Loucy (cell line): ENCODE measurements around the gene BANF2.

Experiments used
- H2AFZ ChIP-seq: fragments of 200-600 bp; sonication (generic); 2 replicates; pipeline ENCODE4 v1.6.0; 2016; ENCODE audit warnings: antibody characterized with exemption, mild to moderate bottlenecking, low read length, moderate library complexity
- H3F3A ChIP-seq: fragments of 200-600 bp; 2 replicates; pipeline ENCODE4 v1.6.0; 2016; ENCODE audit warnings: antibody characterized with exemption, low read depth, mild to moderate bottlenecking
- H3K27me3 ChIP-seq: fragments of 200-600 bp; sonication (generic); 2 replicates; pipeline ENCODE4 v1.6.1; 2014; ENCODE audit warnings: low read length, mild to moderate bottlenecking; ENCODE audit not compliant: insufficient read depth, poor library complexity, severe bottlenecking
- H3K36me3 ChIP-seq: fragments of 200-600 bp; sonication (generic); 2 replicates; pipeline ENCODE4 v1.6.1; 2016; ENCODE audit warnings: low read length; ENCODE audit not compliant: insufficient read depth
- H3K4me1 ChIP-seq: fragments of 200-600 bp; sonication (generic); 2 replicates; pipeline ENCODE4 v1.5.1; 2014; ENCODE audit warnings: low read length, mild to moderate bottlenecking; ENCODE audit not compliant: insufficient read depth, poor library complexity, severe bottlenecking
- H3K4me2 ChIP-seq: fragments of 200-600 bp; sonication (generic); 2 replicates; pipeline ENCODE4 v1.6.0; 2014; ENCODE audit warnings: antibody characterized with exemption, low read length, low read depth, mild to moderate bottlenecking; ENCODE audit not compliant: poor library complexity, severe bottlenecking
- H3K4me3 ChIP-seq: fragments of 200-600 bp; sonication (generic); 2 replicates; pipeline ENCODE4 v1.5.1; 2014; ENCODE audit warnings: low read length, mild to moderate bottlenecking, mixed read lengths; ENCODE audit not compliant: poor library complexity, severe bottlenecking
- H3K79me2 ChIP-seq: fragments of 200-600 bp; sonication (generic); 2 replicates; pipeline ENCODE4 v1.6.1; 2014; ENCODE audit warnings: low read length; ENCODE audit not compliant: insufficient read depth
- H3K9ac ChIP-seq: fragments of 200-600 bp; sonication (generic); 2 replicates; pipeline ENCODE4 v1.6.0; 2014; ENCODE audit warnings: mild to moderate bottlenecking, low read depth, low read length, moderate library complexity; ENCODE audit not compliant: poor library complexity, severe bottlenecking
- H3K9me2 ChIP-seq: fragments of 200-600 bp; sonication (generic); replicated peaks from 2 replicates; pipeline ENCODE4 v1.6.1; 2016; ENCODE audit warnings: low read depth, low read length, mixed read lengths
- H3K9me3 ChIP-seq: fragments of 200-600 bp; sonication (generic); 2 replicates; pipeline ENCODE4 v1.6.1; 2014; ENCODE audit warnings: mild to moderate bottlenecking, antibody characterized with exemption, low read length, low read depth; ENCODE audit not compliant: insufficient read depth
- H4K20me1 ChIP-seq: fragments of 200-600 bp; sonication (generic); 2 replicates; pipeline ENCODE4 v1.6.0; 2014; ENCODE audit warnings: antibody characterized with exemption, low read length, mild to moderate bottlenecking; ENCODE audit not compliant: insufficient read depth, poor library complexity, severe bottlenecking
- EZH2phosphoT487 ChIP-seq: fragments of 200-600 bp; IDR thresholded peaks from 2 replicates; pipeline ENCODE4 v1.6.1; 2018; ENCODE audit warnings: antibody characterized with exemption, mild to moderate bottlenecking, moderate library complexity, borderline replicate concordance
- TF ChIP-seq, protein P1 (sequence below): fragments of 200-600 bp; sonication (generic); conservative IDR thresholded peaks from 2 replicates; pipeline ENCODE4 v1.5.1; 2014; ENCODE audit warnings: mild to moderate bottlenecking, antibody characterized with exemption, low read length

BANF2 gene

DNA sequence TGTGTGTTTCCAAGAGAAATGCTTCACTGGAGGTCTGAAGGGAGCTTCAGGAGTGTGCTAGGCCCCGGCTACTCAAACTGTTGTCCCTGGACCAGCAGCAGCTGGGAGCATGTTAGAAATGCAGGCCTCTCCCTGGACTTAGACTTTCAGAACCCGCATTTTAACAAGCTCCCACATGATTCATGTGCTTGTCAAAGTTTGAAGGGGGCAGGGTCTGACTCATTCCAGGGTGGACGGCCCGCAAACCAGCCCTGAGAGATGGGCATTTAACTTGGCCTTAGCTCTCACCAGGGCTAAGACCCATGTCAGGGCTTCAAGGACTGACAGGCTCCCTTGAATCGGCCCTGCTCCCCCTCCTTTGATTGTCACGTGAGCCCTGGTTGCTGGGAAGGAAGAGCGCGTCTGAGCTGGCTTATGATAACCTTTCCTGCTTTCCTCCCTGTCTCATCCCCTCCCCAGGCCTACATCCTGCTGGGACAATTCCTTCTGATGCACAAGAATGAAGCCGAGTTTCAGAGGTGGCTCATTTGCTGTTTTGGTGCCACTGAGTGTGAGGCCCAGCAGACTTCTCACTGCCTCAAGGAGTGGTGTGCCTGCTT lies 35.5 kb downstream of the BANF2 start:
- no peaks in the 10 kb centered on the region for H3K36me3 ChIP-seq
- no peaks in the 10 kb centered on the region for H3F3A ChIP-seq
- H3K9me2 ChIP-seq = no peaks in the 10 kb centered on the region
- TF ChIP-seq EZH2phosphoT487 = no peak
- TF ChIP-seq, protein P1, sequence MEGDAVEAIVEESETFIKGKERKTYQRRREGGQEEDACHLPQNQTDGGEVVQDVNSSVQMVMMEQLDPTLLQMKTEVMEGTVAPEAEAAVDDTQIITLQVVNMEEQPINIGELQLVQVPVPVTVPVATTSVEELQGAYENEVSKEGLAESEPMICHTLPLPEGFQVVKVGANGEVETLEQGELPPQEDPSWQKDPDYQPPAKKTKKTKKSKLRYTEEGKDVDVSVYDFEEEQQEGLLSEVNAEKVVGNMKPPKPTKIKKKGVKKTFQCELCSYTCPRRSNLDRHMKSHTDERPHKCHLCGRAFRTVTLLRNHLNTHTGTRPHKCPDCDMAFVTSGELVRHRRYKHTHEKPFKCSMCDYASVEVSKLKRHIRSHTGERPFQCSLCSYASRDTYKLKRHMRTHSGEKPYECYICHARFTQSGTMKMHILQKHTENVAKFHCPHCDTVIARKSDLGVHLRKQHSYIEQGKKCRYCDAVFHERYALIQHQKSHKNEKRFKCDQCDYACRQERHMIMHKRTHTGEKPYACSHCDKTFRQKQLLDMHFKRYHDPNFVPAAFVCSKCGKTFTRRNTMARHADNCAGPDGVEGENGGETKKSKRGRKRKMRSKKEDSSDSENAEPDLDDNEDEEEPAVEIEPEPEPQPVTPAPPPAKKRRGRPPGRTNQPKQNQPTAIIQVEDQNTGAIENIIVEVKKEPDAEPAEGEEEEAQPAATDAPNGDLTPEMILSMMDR = no peak
- no peak overlapping the region for H2AFZ ChIP-seq
- H3K27me3 ChIP-seq = no peaks in the 10 kb centered on the region
- no peaks in the 10 kb centered on the region for H3K4me1 ChIP-seq
- no peaks in the 10 kb centered on the region for H3K79me2 ChIP-seq
- no peak overlapping the region for H3K4me2 ChIP-seq
- no peaks in the 10 kb centered on the region for H4K20me1 ChIP-seq
- no peak overlapping the region for H3K9ac ChIP-seq
- H3K9me3 ChIP-seq = no peaks in the 10 kb centered on the region
- no peak overlapping the region for H3K4me3 ChIP-seq

DNA sequence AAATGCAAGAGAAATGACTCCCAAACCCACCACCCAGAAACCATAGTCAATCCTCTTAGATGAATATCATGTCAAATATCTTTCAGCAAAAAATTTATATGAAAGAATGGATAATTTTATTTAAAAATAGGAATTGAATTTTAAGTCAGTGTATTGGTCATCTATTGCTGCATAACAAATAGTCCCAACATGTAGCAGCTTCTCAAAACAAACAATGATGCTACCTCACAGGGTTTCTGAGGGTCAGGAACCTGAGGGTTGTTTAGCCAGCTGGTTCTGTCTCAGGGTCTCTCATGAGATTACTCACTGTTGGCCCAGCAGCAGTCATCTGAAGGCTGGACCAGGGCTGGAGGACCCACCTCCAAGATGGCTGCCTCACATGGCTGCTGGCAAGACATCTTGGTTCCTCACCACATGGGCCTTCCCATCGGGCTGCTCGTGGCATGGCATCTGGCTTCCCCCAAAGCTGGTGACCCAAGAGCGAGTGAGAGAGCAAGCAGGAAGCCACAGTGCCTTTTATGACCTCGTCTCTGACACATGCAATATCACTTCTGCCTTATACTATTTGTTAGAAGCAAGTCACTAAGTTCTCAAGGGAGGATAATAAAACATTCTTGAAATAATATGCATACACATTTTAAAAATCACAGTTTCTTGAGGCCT lies 36.3 kb downstream of the BANF2 start:
- no peaks in the 10 kb centered on the region for H3K36me3 ChIP-seq
- TF ChIP-seq, protein P1 = no peak
- no peak for TF ChIP-seq EZH2phosphoT487
- no peaks in the 10 kb centered on the region for H3K27me3 ChIP-seq
- H3K9ac ChIP-seq = no peak overlapping the region
- H3K79me2 ChIP-seq = no peaks in the 10 kb centered on the region
- no peaks in the 10 kb centered on the region for H3K9me2 ChIP-seq
- H3K4me2 ChIP-seq = no peak overlapping the region
- H2AFZ ChIP-seq = no peak overlapping the region
- H3K4me1 ChIP-seq = no peaks in the 10 kb centered on the region
- H3K9me3 ChIP-seq = no peaks in the 10 kb centered on the region
- no peaks in the 10 kb centered on the region for H4K20me1 ChIP-seq
- H3K4me3 ChIP-seq = no peak overlapping the region
- no peaks in the 10 kb centered on the region for H3F3A ChIP-seq

DNA sequence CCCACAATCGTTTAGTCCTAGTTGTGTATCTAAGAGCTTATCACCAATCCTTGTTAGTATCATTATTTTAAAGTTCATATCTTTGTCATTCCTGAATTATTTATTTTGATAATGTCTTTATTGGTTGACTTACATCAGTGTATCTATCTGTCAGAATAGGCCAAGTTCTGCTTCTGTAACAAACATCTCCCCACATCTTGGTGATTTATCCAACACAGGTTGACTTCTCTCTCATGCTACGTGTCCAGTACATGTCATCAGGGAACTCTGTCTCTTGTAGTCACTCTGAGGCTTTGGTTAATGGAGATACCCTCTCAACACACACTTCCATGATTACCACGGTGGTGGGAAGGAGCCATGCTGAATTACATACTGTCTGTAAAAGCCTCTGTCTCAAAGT lies 38.4 kb downstream of the BANF2 start:
- no peak overlapping the region for H3K4me3 ChIP-seq
- no peaks in the 10 kb centered on the region for H3K9me2 ChIP-seq
- no peaks in the 10 kb centered on the region for H3F3A ChIP-seq
- no peak overlapping the region for H3K9ac ChIP-seq
- H3K4me2 ChIP-seq = no peak overlapping the region
- no peaks in the 10 kb centered on the region for H4K20me1 ChIP-seq
- H2AFZ ChIP-seq = no peak overlapping the region
- H3K4me1 ChIP-seq = no peaks in the 10 kb centered on the region
- H3K79me2 ChIP-seq = no peaks in the 10 kb centered on the region
- no peaks in the 10 kb centered on the region for H3K27me3 ChIP-seq
- no peaks in the 10 kb centered on the region for H3K36me3 ChIP-seq
- H3K9me3 ChIP-seq = no peaks in the 10 kb centered on the region
- TF ChIP-seq, protein P1 = no peak
- TF ChIP-seq EZH2phosphoT487 = no peak
